Heart right ventricle (tissue), 16 donors: ENCODE results near the gene CNST. TPM values are rescaled to one million over a fixed set of nuclear protein-coding genes. Genes with fewer than 3 reads are reported as not detected.
"Not testable (repeated sequence)": the region's sequence is repeated elsewhere in the genome, so short reads cannot be mapped to it uniquely, and the experiment has no call there.

Source experiments
- ATAC-seq, 8 donors: fragments of 200-7000 bp; cut with Tn5 transposase; one replicate each; pipeline ENCODE4 v1.9.1; 2020; ENCODE audit warnings: mild to moderate bottlenecking in 8 of 8, moderate library complexity in 8 of 8, moderate number of reproducible peaks in 1 of 8
- DNase-seq, 2 donors: peaks; one replicate each; pipeline ENCODE4 v3.0.0-alpha.2; 2020
- H3K27ac ChIP-seq, 10 donors: fragments of 200-600 bp; sonication (generic) in 2 of 10; one replicate each; pipeline versions ENCODE4 v1.5.0 to v1.8.0; 2020 to 2022; ENCODE audit warnings: mild to moderate bottlenecking in 3 of 10
- H3K27me3 ChIP-seq, 7 donors: fragments of 200-600 bp; one replicate each; pipeline ENCODE4 v1.8.0; 2021 to 2022; ENCODE audit warnings: mild to moderate bottlenecking in 2 of 7
- H3K36me3 ChIP-seq, 9 donors: fragments of 200-600 bp; sonication (generic) in 1 of 9; one replicate each; pipeline versions ENCODE4 v1.5.0 to v1.8.0; 2020 to 2022; ENCODE audit warnings: mild to moderate bottlenecking in 2 of 9
- H3K4me1 ChIP-seq, 9 donors: fragments of 200-600 bp; sonication (generic) in 1 of 9; one replicate each; pipeline versions ENCODE4 v1.5.0 to v1.8.0; 2020 to 2022; ENCODE audit warnings: mild to moderate bottlenecking in 4 of 9
- H3K4me3 ChIP-seq, 10 donors: fragments of 200-600 bp; sonication (generic) in 2 of 10; one replicate each; pipeline versions ENCODE4 v1.5.0 to v1.8.0; 2020 to 2022; ENCODE audit warnings: mild to moderate bottlenecking in 7 of 10, moderate library complexity in 2 of 10
- H3K9me3 ChIP-seq, 11 donors: fragments of 200-600 bp in 10 of 11; sonication (generic) in 2 of 11; one replicate each; pipeline versions ENCODE4 v1.5.0 to v1.8.0; 2013 to 2022; ENCODE audit warnings: mild to moderate bottlenecking in 2 of 11, control low read depth in 1 of 11, moderate library complexity in 1 of 11
- CTCF ChIP-seq, 9 donors: fragments of 200-600 bp; sonication (generic) in 2 of 9; IDR thresholded peaks; one replicate each; pipeline versions ENCODE4 v1.5.0 to v1.8.0; 2021 to 2022; ENCODE audit warnings: antibody characterized with exemption in 9 of 9, mild to moderate bottlenecking in 5 of 9, moderate library complexity in 1 of 9
- WGBS, 2 donors: extraction: QIAGEN DNeasy Blood & Tissue Kit; methylation state at CpG; one replicate each; pipeline ENCODE4 v1.1.7; 2013; ENCODE audit warnings: inconsistent platforms in 1 of 2; 5-methylcytosine and 5-hydroxymethylcytosine counted together
- intact Hi-C, 10 donors: fragments of 100-400 bp; cut with DNase I; formaldehyde crosslinking; loops; one replicate each; pipeline versions ENCODE4 v1.11.1 to v1.14.2; 2022
- polyA plus RNA-seq, 2 donors: library from polyadenylated mRNA; stranded (reverse); fragments of 200-250 nt; gene quantifications; one replicate each; pipeline ENCODE4 v1.2.3, GENCODE V29; 2013
- total RNA-seq, 10 donors: library from RNA; stranded (reverse); fragmentation: NEBNext Ultra II Directional in 3 of 10; extraction: Animal tissue kit (Norgen Biotek cat#: 25700) in 3 of 10; gene quantifications; one replicate each; pipeline versions ENCODE4 v1.2.1 to v1.2.4, GENCODE V29; 2021 to 2023
- donor health status: Arrhythmogenic right ventricular cardiomyopathy.
- donor health status: ischemic (EF 13 %, LVEDD 7.1; RV severe dilation, severe dysfunction).
- donor health status: healthy with polysubstance abuse.
- donor health status: DM: no; HTN: yes; CAD: no.
- donor health status: DM: no; HTN: no; CAD: no.
- donor health status: ischemic (EF 25% LVEDD 6.9; RV normal size, moderate dysfunction).
- donor health status: ischemic (EF 25% LVEDD 5.7; RV mildly dilated, moderate dysfunction).
- donor health status: healthy.
- donor health status: DM: yes; HTN: yes; CAD: no.
- donor health status: Ischemic cardiomyopathy.
- donor health status: ischemic (EF 35%, LVEDD 5.7; RV mildly dilated, moderate dysfunction).
- donor health status: nonischemic (EF 11% LVEDD 7.7; RV severe dilation, severe dysfunction).
- donor health status: DM: yes; HTN: yes; CAD: no.
- donor health status: PGD.
- donor health status: ischemic (EF 29% LVEDD 5.4; RV normal size, mild dysfunction).
- donor health status: nonischemic (EF 23%, LVEDD 6.1; RV moderate dilation, normal function).

Gene CNST
- total and polyA plus RNA-seq, 12 donors: 5.6 to 24.4 (median 14.7) TPM

GRCh38 chr1:246708166-246708565 is 141.9 kb downstream of the CNST start:
- peaks cover 0 to 18% (median 0%) of the 10 kb centered on the region in 9 donors for H3K4me1 ChIP-seq
- no peak overlapping the region for H3K27ac ChIP-seq
- H3K27me3 ChIP-seq: no peaks in the 10 kb centered on the region
- no peak for TF ChIP-seq CTCF (IDR thresholded peaks at IDR 0.05)
- WGBS, 2 donors: 91 to 94% methylated on average over 6 of the region's 6 CpGs
- DNase-seq (no peak), ATAC-seq (no peak)
- no peak overlapping the region for H3K4me3 ChIP-seq
- intact Hi-C loops: no loop called here
- H3K36me3 ChIP-seq: no peaks in the 10 kb centered on the region
- no peaks in the 10 kb centered on the region for H3K9me3 ChIP-seq

GRCh38 chr1:246709196-246709595 is 142.9 kb downstream of the CNST start:
- no peak for DNase-seq
- H3K4me1 ChIP-seq: peaks cover 0 to 14% (median 0%) of the 10 kb centered on the region in 9 donors
- no peak for ATAC-seq
- no peaks in the 10 kb centered on the region for H3K36me3 ChIP-seq
- TF ChIP-seq CTCF (IDR thresholded peaks at IDR 0.05): no peak
- H3K27me3 ChIP-seq: peaks cover 0 to 6% (median 0%) of the 10 kb centered on the region in 7 donors
- intact Hi-C loops: no loop called here
- 94 to 97% methylated on average over 4 of the region's 4 CpGs for WGBS, 2 donors
- H3K27ac ChIP-seq: no peak overlapping the region
- no peaks in the 10 kb centered on the region for H3K9me3 ChIP-seq
- no peak overlapping the region for H3K4me3 ChIP-seq

- Histone ChIP-seq H3K36me3 (no peaks in the 10 kb centered on the region), H3K27ac (no peak overlapping the region), H3K9me3 (no peaks in the 10 kb centered on the region), H3K4me1 (peaks cover 0 to 14% (median 0%) of the 10 kb centered on the region in 9 donors), H3K27me3 (peaks cover 0 to 6% (median 0%) of the 10 kb centered on the region in 7 donors), H3K4me3 (no peak overlapping the region)
- intact Hi-C loops: no loop called here
- WGBS, 2 donors: 54 to 58% methylated on average over 2 of the region's 2 CpGs
- DNase-seq: no peak
- no peak for TF ChIP-seq CTCF (IDR thresholded peaks at IDR 0.05)
- ATAC-seq: no peak
These were observed 143.6 kb downstream of the CNST start for GRCh38 chr1:246709835-246710234.

- H3K4me3 ChIP-seq: no peak overlapping the region
- peaks cover 0 to 6% (median 0%) of the 10 kb centered on the region in 7 donors for H3K27me3 ChIP-seq
- WGBS, 2 donors: 78 to 80% methylated on average over 3 of the region's 3 CpGs
- intact Hi-C loops: no loop called here
- no peaks in the 10 kb centered on the region for H3K9me3 ChIP-seq
- DNase-seq (no peak), ATAC-seq (no peak)
- H3K36me3 ChIP-seq: no peaks in the 10 kb centered on the region
- no peak overlapping the region for H3K27ac ChIP-seq
- H3K4me1 ChIP-seq: peaks cover 0 to 14% (median 0%) of the 10 kb centered on the region in 9 donors
- TF ChIP-seq CTCF (IDR thresholded peaks at IDR 0.05): no peak
These were observed 145.3 kb downstream of the CNST start for GRCh38 chr1:246711548-246712003.

GRCh38 chr1:246712428-246712827 is 146.2 kb downstream of the CNST start:
- ATAC-seq, H3K27me3 ChIP-seq, H3K36me3 ChIP-seq, DNase-seq, H3K4me3 ChIP-seq, H3K27ac ChIP-seq, H3K9me3 ChIP-seq, intact Hi-C loops: not testable (repeated sequence)
- WGBS, 2 donors: 93 to 94% methylated on average over 5 of the region's 5 CpGs
- peaks cover 0 to 14% (median 0%) of the 10 kb centered on the region in 9 donors for H3K4me1 ChIP-seq

Other genes with a start within 250 kb of the CNST start
- 10 to 100 TPM in 3 of 10 donors, 1 to 10 TPM in 7; 6.1 to 13.9 (median 8.1) TPM for gene SMYD3, start 59.2 kb upstream of the CNST start, total RNA-seq
- gene SMYD3, start 59.2 kb upstream of the CNST start, polyA plus RNA-seq: 10 to 100 TPM in 1 of 2 donors, 1 to 10 TPM in 1; 5.9 to 10.0 TPM
- gene TFB2M, start 195 bp upstream of the CNST start, total RNA-seq: 10 to 100 TPM; 10.1 to 16.5 (median 13.6) TPM
- gene TFB2M, start 195 bp upstream of the CNST start, polyA plus RNA-seq: 1 to 10 TPM; 2.9 to 9.9 TPM
- gene SCCPDH, start 158.0 kb downstream of the CNST start, total RNA-seq: 10 to 100 TPM; 27.4 to 37.5 (median 31.5) TPM
- gene SCCPDH, start 158.0 kb downstream of the CNST start, polyA plus RNA-seq: 10 to 100 TPM in 1 of 2 donors, 1 to 10 TPM in 1; 9.9 to 22.7 TPM